Measurements from ENCODE around the gene UBTD2.

DNA sequence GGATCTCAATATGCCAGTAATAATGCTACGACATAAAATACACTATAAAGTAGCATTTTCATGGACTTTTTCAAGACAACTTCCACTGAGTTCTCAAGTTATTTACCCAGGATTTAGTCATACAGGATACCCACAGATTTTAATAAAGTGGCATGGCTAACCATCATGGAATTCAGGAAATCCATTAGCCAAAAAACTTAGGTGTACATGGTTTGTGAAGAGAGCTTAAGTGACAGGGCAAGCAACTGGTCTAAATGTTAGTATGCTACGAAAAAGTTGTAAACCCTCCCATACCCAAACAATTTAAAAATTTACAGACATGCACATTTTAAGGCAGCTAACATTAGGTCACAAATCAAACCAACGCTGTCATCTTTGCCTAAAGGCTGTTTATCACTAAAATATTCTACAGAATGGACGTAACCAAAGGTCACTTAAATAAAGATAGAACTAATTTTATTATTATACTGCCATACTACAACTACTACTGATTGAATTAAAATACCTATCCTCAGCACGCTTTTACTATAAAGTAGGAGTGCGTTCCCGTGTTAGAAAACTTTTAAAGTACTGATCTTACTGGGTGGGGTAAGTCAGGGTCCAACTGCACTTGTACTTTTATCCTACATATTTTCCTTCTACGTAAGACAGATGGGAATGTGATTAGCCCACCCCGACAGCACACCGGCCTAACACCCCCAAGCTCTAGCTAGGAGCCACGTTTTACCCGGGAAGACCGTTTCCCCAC lies 1.1 kb downstream of the UBTD2 start:
- TF ChIP-seq, protein P1, sequence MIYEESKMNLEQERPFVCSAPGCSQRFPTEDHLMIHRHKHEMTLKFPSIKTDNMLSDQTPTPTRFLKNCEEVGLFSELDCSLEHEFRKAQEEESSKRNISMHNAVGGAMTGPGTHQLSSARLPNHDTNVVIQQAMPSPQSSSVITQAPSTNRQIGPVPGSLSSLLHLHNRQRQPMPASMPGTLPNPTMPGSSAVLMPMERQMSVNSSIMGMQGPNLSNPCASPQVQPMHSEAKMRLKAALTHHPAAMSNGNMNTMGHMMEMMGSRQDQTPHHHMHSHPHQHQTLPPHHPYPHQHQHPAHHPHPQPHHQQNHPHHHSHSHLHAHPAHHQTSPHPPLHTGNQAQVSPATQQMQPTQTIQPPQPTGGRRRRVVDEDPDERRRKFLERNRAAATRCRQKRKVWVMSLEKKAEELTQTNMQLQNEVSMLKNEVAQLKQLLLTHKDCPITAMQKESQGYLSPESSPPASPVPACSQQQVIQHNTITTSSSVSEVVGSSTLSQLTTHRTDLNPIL (CRISPR knock-in tag; IDR thresholded peaks at IDR 0.05; ENCODE audit: low read depth) = no peak
- no peak for TF ChIP-seq ZC3H10 (CRISPR knock-in tag; IDR thresholded peaks at IDR 0.05)
- TF ChIP-seq ARNTL (CRISPR knock-in tag; IDR thresholded peaks at IDR 0.05; ENCODE audit: borderline replicate concordance, low read depth) = no peak
- TF ChIP-seq TCF4 (CRISPR knock-in tag; IDR thresholded peaks at IDR 0.05; ENCODE audit: borderline replicate concordance) = no peak
- TF ChIP-seq SNAI2 (CRISPR knock-in tag; IDR thresholded peaks at IDR 0.05) = no peak
- TF ChIP-seq BACH2 (CRISPR knock-in tag; IDR thresholded peaks at IDR 0.05; ENCODE audit: borderline replicate concordance) = no peak
- TF ChIP-seq, protein P2, sequence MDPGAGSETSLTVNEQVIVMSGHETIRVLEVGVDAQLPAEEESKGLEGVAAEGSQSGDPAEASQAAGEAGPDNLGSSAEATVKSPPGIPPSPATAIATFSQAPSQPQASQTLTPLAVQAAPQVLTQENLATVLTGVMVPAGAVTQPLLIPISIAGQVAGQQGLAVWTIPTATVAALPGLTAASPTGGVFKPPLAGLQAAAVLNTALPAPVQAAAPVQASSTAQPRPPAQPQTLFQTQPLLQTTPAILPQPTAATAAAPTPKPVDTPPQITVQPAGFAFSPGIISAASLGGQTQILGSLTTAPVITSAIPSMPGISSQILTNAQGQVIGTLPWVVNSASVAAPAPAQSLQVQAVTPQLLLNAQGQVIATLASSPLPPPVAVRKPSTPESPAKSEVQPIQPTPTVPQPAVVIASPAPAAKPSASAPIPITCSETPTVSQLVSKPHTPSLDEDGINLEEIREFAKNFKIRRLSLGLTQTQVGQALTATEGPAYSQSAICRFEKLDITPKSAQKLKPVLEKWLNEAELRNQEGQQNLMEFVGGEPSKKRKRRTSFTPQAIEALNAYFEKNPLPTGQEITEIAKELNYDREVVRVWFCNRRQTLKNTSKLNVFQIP (CRISPR knock-in tag; IDR thresholded peaks at IDR 0.05; ENCODE audit: borderline replicate concordance, low read depth) = no peak
